Adrenal gland (tissue), 5 donors: ENCODE results near the gene TRPV2.

Experiments used
- POLR2A ChIP-seq, 2 donors: fragments of 450-650 bp; IDR thresholded peaks; one replicate each; pipeline ENCODE4 v1.6.1; 2017; ENCODE audit warnings: antibody characterized with exemption in 2 of 2, mild to moderate bottlenecking in 2 of 2, moderate library complexity in 1 of 2
- TF ChIP-seq, protein P1 (sequence below), 6 experiments: fragments of 450-650 bp in 4 of 6; fragments of 200-600 bp in 2 of 6; sonication (generic) in 1 of 6; IDR thresholded peaks; 1 replicate in 5 of 6; 2 replicates in 1 of 6; pipeline versions ENCODE4 v1.5.1 to v1.8.0; 2016 to 2021; ENCODE audit warnings: antibody characterized with exemption in 6 of 6, mild to moderate bottlenecking in 2 of 6, moderate library complexity in 1 of 6
- donor health status: DM: no; HTN: no; CAD: no.

DNA sequence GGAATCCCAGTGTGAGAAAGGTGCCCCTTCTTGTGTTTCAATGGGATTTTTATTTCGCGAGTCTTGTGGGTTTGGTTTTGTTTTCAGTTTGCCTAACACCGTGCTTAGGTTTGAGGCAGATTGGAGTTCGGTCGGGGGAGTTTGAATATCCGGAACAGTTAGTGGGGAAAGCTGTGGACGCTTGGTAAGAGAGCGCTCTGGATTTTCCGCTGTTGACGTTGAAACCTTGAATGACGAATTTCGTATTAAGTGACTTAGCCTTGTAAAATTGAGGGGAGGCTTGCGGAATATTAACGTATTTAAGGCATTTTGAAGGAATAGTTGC is 33.9 kb upstream of the TRPV2 start:
- TF ChIP-seq, protein P1, sequence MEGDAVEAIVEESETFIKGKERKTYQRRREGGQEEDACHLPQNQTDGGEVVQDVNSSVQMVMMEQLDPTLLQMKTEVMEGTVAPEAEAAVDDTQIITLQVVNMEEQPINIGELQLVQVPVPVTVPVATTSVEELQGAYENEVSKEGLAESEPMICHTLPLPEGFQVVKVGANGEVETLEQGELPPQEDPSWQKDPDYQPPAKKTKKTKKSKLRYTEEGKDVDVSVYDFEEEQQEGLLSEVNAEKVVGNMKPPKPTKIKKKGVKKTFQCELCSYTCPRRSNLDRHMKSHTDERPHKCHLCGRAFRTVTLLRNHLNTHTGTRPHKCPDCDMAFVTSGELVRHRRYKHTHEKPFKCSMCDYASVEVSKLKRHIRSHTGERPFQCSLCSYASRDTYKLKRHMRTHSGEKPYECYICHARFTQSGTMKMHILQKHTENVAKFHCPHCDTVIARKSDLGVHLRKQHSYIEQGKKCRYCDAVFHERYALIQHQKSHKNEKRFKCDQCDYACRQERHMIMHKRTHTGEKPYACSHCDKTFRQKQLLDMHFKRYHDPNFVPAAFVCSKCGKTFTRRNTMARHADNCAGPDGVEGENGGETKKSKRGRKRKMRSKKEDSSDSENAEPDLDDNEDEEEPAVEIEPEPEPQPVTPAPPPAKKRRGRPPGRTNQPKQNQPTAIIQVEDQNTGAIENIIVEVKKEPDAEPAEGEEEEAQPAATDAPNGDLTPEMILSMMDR (IDR thresholded peaks at IDR 0.05): no peak
- TF ChIP-seq POLR2A (IDR thresholded peaks at IDR 0.05): no peak
